ENCODE data around the gene ASCC2. TPM values are rescaled to one million over a fixed set of nuclear protein-coding genes. Genes with fewer than 3 reads are reported as not detected.
"Not testable (repeated sequence)": the region's sequence is repeated elsewhere in the genome, so short reads cannot be mapped to it uniquely, and the experiment has no call there.

Gene ASCC2
- polyA plus RNA-seq, 4 donors, result 38.3 to 80.1 (median 57.9) TPM

GRCh38 chr22:29758068-29758622 is 79.9 kb downstream of the ASCC2 start:
- Histone ChIP-seq H3K9me3 (ENCODE audit: control insufficient read depth in 2 of 2, insufficient read depth in 1 of 2, low read depth in 1 of 2, low read length in 1 of 2) (no peaks in the 10 kb centered on the region), H3K27me3 (ENCODE audit: control insufficient read depth in 3 of 3, insufficient read depth in 3 of 3, low read length in 3 of 3) (no peaks in the 10 kb centered on the region), H3K4me1 (ENCODE audit: control insufficient read depth in 3 of 3, insufficient read depth in 2 of 3, low read depth in 1 of 3, low read length in 2 of 3) (no peaks in the 10 kb centered on the region), H3K4me3 (ENCODE audit: low read depth in 1 of 3, low read length in 3 of 3) (no peak overlapping the region), H3K36me3 (ENCODE audit: control insufficient read depth in 3 of 3, insufficient read depth in 2 of 3, low read depth in 1 of 3, low read length in 3 of 3) (peaks cover 0 to 22% (median 0%) of the 10 kb centered on the region in 3 donors), H3K27ac (ENCODE audit: low read depth in 1 of 3, low read length in 2 of 3) (no peak overlapping the region)
- no peak for FAIRE-seq
- DNase-seq, result no peak
- 82 to 93% (median 92%) methylated on average over 7 of the region's 7 CpGs for WGBS, 3 donors

GRCh38 chr22:29757096-29757495 is 81.0 kb downstream of the ASCC2 start:
- Histone ChIP-seq H3K4me1 (ENCODE audit: control insufficient read depth in 3 of 3, insufficient read depth in 2 of 3, low read depth in 1 of 3, low read length in 2 of 3) (no peaks in the 10 kb centered on the region), H3K9me3 (ENCODE audit: control insufficient read depth in 2 of 2, insufficient read depth in 1 of 2, low read depth in 1 of 2, low read length in 1 of 2) (no peaks in the 10 kb centered on the region), H3K27ac (ENCODE audit: low read depth in 1 of 3, low read length in 2 of 3) (no peak overlapping the region), H3K27me3 (ENCODE audit: control insufficient read depth in 3 of 3, insufficient read depth in 3 of 3, low read length in 3 of 3) (no peaks in the 10 kb centered on the region), H3K36me3 (ENCODE audit: control insufficient read depth in 3 of 3, insufficient read depth in 2 of 3, low read depth in 1 of 3, low read length in 3 of 3) (peaks cover 0 to 30% (median 0%) of the 10 kb centered on the region in 3 donors), H3K4me3 (ENCODE audit: low read depth in 1 of 3, low read length in 3 of 3) (no peak overlapping the region)
- no peak for FAIRE-seq
- 89 to 95% (median 90%) methylated on average over 3 of the region's 3 CpGs for WGBS, 3 donors
- DNase-seq, result no peak

GRCh38 chr22:29756341-29756740 is 81.7 kb downstream of the ASCC2 start:
- WGBS, 3 donors, result 77 to 92% (median 77%) methylated on average over 7 of the region's 7 CpGs
- peaks cover 0 to 33% (median 0%) of the 10 kb centered on the region in 3 donors for H3K36me3 ChIP-seq (ENCODE audit: control insufficient read depth in 3 of 3, insufficient read depth in 2 of 3, low read depth in 1 of 3, low read length in 3 of 3)
- DNase-seq (no peak), FAIRE-seq (no peak)
- H3K9me3 ChIP-seq (ENCODE audit: control insufficient read depth in 2 of 2, insufficient read depth in 1 of 2, low read depth in 1 of 2, low read length in 1 of 2), result no peaks in the 10 kb centered on the region
- no peaks in the 10 kb centered on the region for H3K4me1 ChIP-seq (ENCODE audit: control insufficient read depth in 3 of 3, insufficient read depth in 2 of 3, low read depth in 1 of 3, low read length in 2 of 3)
- H3K27me3 ChIP-seq (ENCODE audit: control insufficient read depth in 3 of 3, insufficient read depth in 3 of 3, low read length in 3 of 3), result no peaks in the 10 kb centered on the region
- no peak overlapping the region for H3K27ac ChIP-seq (ENCODE audit: low read depth in 1 of 3, low read length in 2 of 3)
- H3K4me3 ChIP-seq (ENCODE audit: low read depth in 1 of 3, low read length in 3 of 3), result no peak overlapping the region

- Histone ChIP-seq H3K9me3 (ENCODE audit: control insufficient read depth in 2 of 2, insufficient read depth in 1 of 2, low read depth in 1 of 2, low read length in 1 of 2) (no peaks in the 10 kb centered on the region), H3K27ac (ENCODE audit: low read depth in 1 of 3, low read length in 2 of 3) (no peak overlapping the region), H3K4me3 (ENCODE audit: low read depth in 1 of 3, low read length in 3 of 3) (no peak overlapping the region), H3K36me3 (ENCODE audit: control insufficient read depth in 3 of 3, insufficient read depth in 2 of 3, low read depth in 1 of 3, low read length in 3 of 3) (peaks cover 0 to 33% (median 0%) of the 10 kb centered on the region in 3 donors), H3K27me3 (ENCODE audit: control insufficient read depth in 3 of 3, insufficient read depth in 3 of 3, low read length in 3 of 3) (no peaks in the 10 kb centered on the region), H3K4me1 (ENCODE audit: control insufficient read depth in 3 of 3, insufficient read depth in 2 of 3, low read depth in 1 of 3, low read length in 2 of 3) (no peaks in the 10 kb centered on the region)
- DNase-seq (no peak), FAIRE-seq (no peak)
- 85 to 91% (median 89%) methylated on average over 9 of the region's 9 CpGs for WGBS, 3 donors
Measured at GRCh38 chr22:29755889-29756288, 82.2 kb downstream of the ASCC2 start.

GRCh38 chr22:29754658-29755395 is 83.2 kb downstream of the ASCC2 start:
- not testable (repeated sequence) for DNase-seq; H3K27ac ChIP-seq (ENCODE audit: low read depth in 1 of 3, low read length in 2 of 3); H3K27me3 ChIP-seq (ENCODE audit: control insufficient read depth in 3 of 3, insufficient read depth in 3 of 3, low read length in 3 of 3); H3K9me3 ChIP-seq (ENCODE audit: control insufficient read depth in 2 of 2, insufficient read depth in 1 of 2, low read depth in 1 of 2, low read length in 1 of 2); H3K4me1 ChIP-seq (ENCODE audit: control insufficient read depth in 3 of 3, insufficient read depth in 2 of 3, low read depth in 1 of 3, low read length in 2 of 3); FAIRE-seq; H3K4me3 ChIP-seq (ENCODE audit: low read depth in 1 of 3, low read length in 3 of 3)
- peaks cover 0 to 33% (median 0%) of the 10 kb centered on the region in 3 donors for H3K36me3 ChIP-seq (ENCODE audit: control insufficient read depth in 3 of 3, insufficient read depth in 2 of 3, low read depth in 1 of 3, low read length in 3 of 3)
- 88 to 92% (median 89%) methylated on average over 11 of the region's 11 CpGs for WGBS, 3 donors

GRCh38 chr22:29753808-29754657 is 84.0 kb downstream of the ASCC2 start:
- no peak overlapping the region for H3K4me3 ChIP-seq (ENCODE audit: low read depth in 1 of 3, low read length in 3 of 3)
- WGBS, 3 donors, result 69 to 91% (median 80%) methylated on average over 15 to 16 of the region's 16 CpGs
- DNase-seq, result no peak
- FAIRE-seq, result no peak
- no peaks in the 10 kb centered on the region for H3K27me3 ChIP-seq (ENCODE audit: control insufficient read depth in 3 of 3, insufficient read depth in 3 of 3, low read length in 3 of 3)
- no peak overlapping the region for H3K27ac ChIP-seq (ENCODE audit: low read depth in 1 of 3, low read length in 2 of 3)
- no peaks in the 10 kb centered on the region for H3K9me3 ChIP-seq (ENCODE audit: control insufficient read depth in 2 of 2, insufficient read depth in 1 of 2, low read depth in 1 of 2, low read length in 1 of 2)
- H3K4me1 ChIP-seq (ENCODE audit: control insufficient read depth in 3 of 3, insufficient read depth in 2 of 3, low read depth in 1 of 3, low read length in 2 of 3), result no peaks in the 10 kb centered on the region
- H3K36me3 ChIP-seq (ENCODE audit: control insufficient read depth in 3 of 3, insufficient read depth in 2 of 3, low read depth in 1 of 3, low read length in 3 of 3), result peaks cover 0 to 36% (median 0%) of the 10 kb centered on the region in 3 donors

- WGBS, 3 donors, result 95 to 100% (median 97%) methylated on average over 2 of the region's 2 CpGs
- Histone ChIP-seq H3K27me3 (ENCODE audit: control insufficient read depth in 3 of 3, insufficient read depth in 3 of 3, low read length in 3 of 3) (no peaks in the 10 kb centered on the region), H3K36me3 (ENCODE audit: control insufficient read depth in 3 of 3, insufficient read depth in 2 of 3, low read depth in 1 of 3, low read length in 3 of 3) (peaks cover 2 to 48% (median 3%) of the 10 kb centered on the region in 3 donors), H3K4me3 (ENCODE audit: low read depth in 1 of 3, low read length in 3 of 3) (no peak overlapping the region), H3K27ac (ENCODE audit: low read depth in 1 of 3, low read length in 2 of 3) (no peak overlapping the region), H3K4me1 (ENCODE audit: control insufficient read depth in 3 of 3, insufficient read depth in 2 of 3, low read depth in 1 of 3, low read length in 2 of 3) (no peaks in the 10 kb centered on the region), H3K9me3 (ENCODE audit: control insufficient read depth in 2 of 2, insufficient read depth in 1 of 2, low read depth in 1 of 2, low read length in 1 of 2) (no peaks in the 10 kb centered on the region)
- DNase-seq, result no peak
- FAIRE-seq, result no peak
Measured at GRCh38 chr22:29751669-29752068, 86.4 kb downstream of the ASCC2 start.
